GM19023 (cell line): ENCODE data around the gene PXT1.

Experiments
- ATAC-seq: cut with Tn5 transposase; IDR thresholded peaks from one replicate; pipeline ENCODE4 v1.9.1; 2021; ENCODE audit warnings: mild to moderate bottlenecking, moderate library complexity; ENCODE audit not compliant: unreplicated experiment

The PXT1 gene

GRCh38 chr6:36347621-36348020 is 95.0 kb downstream of the PXT1 start:
- ATAC-seq = no peak

DNA sequence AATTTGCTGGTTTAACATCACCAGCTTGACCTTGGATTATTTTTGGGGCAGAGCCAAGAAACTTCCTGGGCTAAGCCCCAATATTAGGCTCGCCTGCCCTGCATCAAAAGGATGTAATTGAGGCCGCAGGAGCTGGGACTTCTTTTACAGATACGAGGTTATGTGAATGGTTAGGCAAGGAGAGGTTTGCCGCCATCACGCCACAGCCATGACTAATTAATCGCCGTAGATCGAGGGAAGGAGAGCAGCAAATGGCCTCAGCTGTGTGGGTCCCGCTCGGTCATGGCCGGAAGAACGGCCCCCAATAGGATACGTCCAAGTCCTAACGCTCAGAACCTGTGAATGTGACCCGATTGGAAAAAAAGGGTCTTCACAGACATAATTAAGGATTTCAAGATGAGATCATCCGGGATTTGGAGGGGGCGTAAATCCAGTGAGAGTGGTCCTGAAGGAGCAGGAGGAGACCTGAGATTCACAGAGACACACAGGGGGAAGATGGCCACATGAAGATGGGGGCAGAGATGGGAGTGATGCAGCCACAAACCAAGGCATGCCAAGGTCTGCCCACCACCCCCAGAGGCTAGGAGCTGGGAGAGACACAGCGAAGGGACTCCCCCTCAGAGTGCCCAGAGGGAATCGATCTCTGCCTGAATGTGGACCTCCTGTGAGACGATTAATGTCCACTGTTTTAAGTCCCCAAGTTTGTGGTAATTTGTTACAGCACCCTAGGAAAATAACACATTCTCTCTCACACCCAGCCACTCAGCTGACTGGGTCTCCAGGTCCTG is 96.0 kb downstream of the PXT1 start:
- ATAC-seq = no peak

- ATAC-seq = no peak
Observed at GRCh38 chr6:36345681-36346466, 96.8 kb downstream of the PXT1 start.

- no peak for ATAC-seq
Observed at GRCh38 chr6:36343109-36343680, 99.5 kb downstream of the PXT1 start.

GRCh38 chr6:36340618-36341454 is 101.8 kb downstream of the PXT1 start:
- no peak for ATAC-seq
